Stimulated activated memory B cell treated with anti-CD40 and anti-IgM and Interleukin-4, amounts not matched to agents 10 μg/mL and 1 μg/mL and 100 μg/mL, for 72 hours (primary cell): Measurements from ENCODE around the gene MYG1.

Experiments
- ATAC-seq: fragments of 150-1000 bp; cut with Tn5 transposase; 2 replicates; pipeline ENCODE4 v1.10.0; 2021
- H3K27ac Mint-ChIP-seq: one replicate; pipeline ENCODE4 v1.8.0; 2022; ENCODE audit warnings: mild to moderate bottlenecking, mixed read lengths
- H3K27me3 Mint-ChIP-seq: one replicate; pipeline ENCODE4 v1.8.0; 2022; ENCODE audit warnings: mixed read lengths
- H3K36me3 Mint-ChIP-seq: one replicate; pipeline ENCODE4 v1.8.0; 2022; ENCODE audit warnings: mixed read lengths
- H3K4me1 Mint-ChIP-seq: one replicate; pipeline ENCODE4 v1.8.0; 2022; ENCODE audit warnings: mixed read lengths
- H3K4me3 Mint-ChIP-seq: one replicate; pipeline ENCODE4 v1.8.0; 2022; ENCODE audit warnings: mild to moderate bottlenecking, moderate library complexity, mixed read lengths
- H3K9me3 Mint-ChIP-seq: one replicate; pipeline ENCODE4 v1.8.0; 2022; ENCODE audit warnings: mixed read lengths

MYG1 gene

GRCh38 chr12:53347905-53348304, 48.4 kb downstream of the MYG1 start:
- no peaks in the 10 kb centered on the region for H3K9me3 Mint-ChIP-seq
- no peak overlapping the region for H3K4me3 Mint-ChIP-seq
- no peaks in the 10 kb centered on the region for H3K27me3 Mint-ChIP-seq

GRCh38 chr12:53352331-53353256, 53.1 kb downstream of the MYG1 start:
- H3K36me3 Mint-ChIP-seq, result no peaks in the 10 kb centered on the region
- peak overlapping the region; percentile 4 for H3K27ac Mint-ChIP-seq
- ATAC-seq, result peak; percentile 99
- no peaks in the 10 kb centered on the region for H3K27me3 Mint-ChIP-seq
- H3K4me3 Mint-ChIP-seq, result no peak overlapping the region
- peaks cover 8% of the 10 kb centered on the region for H3K4me1 Mint-ChIP-seq
- no peaks in the 10 kb centered on the region for H3K9me3 Mint-ChIP-seq

More at GRCh38 chr12:53347905-53348304, 48.4 kb downstream of the MYG1 start:
- Mint-ChIP-seq H3K36me3 (no peaks in the 10 kb centered on the region), H3K4me1 (peaks cover 30% of the 10 kb centered on the region), H3K27ac (no peak overlapping the region)
- no peak for ATAC-seq

DNA sequence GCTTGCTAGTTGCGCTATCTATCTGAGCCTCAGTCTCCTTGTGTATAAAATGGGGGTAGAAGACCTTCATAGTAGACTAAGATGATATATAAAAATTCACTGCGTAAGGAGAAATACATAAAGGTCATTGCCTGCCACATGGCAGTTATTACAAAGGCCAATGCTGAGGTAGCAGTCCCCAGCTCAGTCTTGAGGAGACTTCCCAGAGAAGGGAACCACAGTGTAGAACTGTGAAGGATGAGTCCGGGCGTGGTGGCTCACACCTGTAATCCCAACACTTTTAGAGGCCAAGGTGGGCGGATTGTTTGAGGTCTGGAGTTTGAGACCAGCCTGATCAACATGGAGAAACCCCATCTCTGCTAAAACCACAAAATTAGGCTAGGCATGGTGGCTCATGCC, 53.8 kb downstream of the MYG1 start:
- ATAC-seq, result no peak
- no peak overlapping the region for H3K4me3 Mint-ChIP-seq
- peaks cover 8% of the 10 kb centered on the region for H3K4me1 Mint-ChIP-seq
- H3K27ac Mint-ChIP-seq, result no peak overlapping the region
- no peaks in the 10 kb centered on the region for H3K9me3 Mint-ChIP-seq
- H3K36me3 Mint-ChIP-seq, result no peaks in the 10 kb centered on the region
- no peaks in the 10 kb centered on the region for H3K27me3 Mint-ChIP-seq

GRCh38 chr12:53355121-53355520, 55.6 kb downstream of the MYG1 start:
- no peak overlapping the region for H3K4me3 Mint-ChIP-seq
- H3K27ac Mint-ChIP-seq, result no peak overlapping the region
- H3K36me3 Mint-ChIP-seq, result no peaks in the 10 kb centered on the region
- H3K4me1 Mint-ChIP-seq, result peaks cover 8% of the 10 kb centered on the region
- no peaks in the 10 kb centered on the region for H3K9me3 Mint-ChIP-seq
- no peaks in the 10 kb centered on the region for H3K27me3 Mint-ChIP-seq
- no peak for ATAC-seq
